GM23338 (cell line): ENCODE results near the gene ABHD6. TPM values are rescaled to one million over a fixed set of nuclear protein-coding genes. Genes with fewer than 3 reads are reported as not detected.

Experiments
- ATAC-seq: fragments of 200-7000 bp; cut with Tn5 transposase; 3 replicates; pipeline ENCODE4 v1.9.1; 2020
- DNase-seq: peaks from one replicate; pipeline ENCODE4 v3.0.0-alpha.2; 2015; ENCODE audit warnings: low spot score
- H2AFZ ChIP-seq: fragments of 200-600 bp; sonication (generic); 2 replicates; pipeline ENCODE4 v1.8.0; 2016; ENCODE audit warnings: antibody characterized with exemption, mild to moderate bottlenecking, moderate library complexity
- H3F3A ChIP-seq: fragments of 200-600 bp; sonication (generic); replicated peaks from 2 replicates; pipeline ENCODE4 v1.8.0; 2017; ENCODE audit warnings: antibody characterized with exemption, mixed run types, low read depth
- H3K27ac ChIP-seq: fragments of 200-600 bp; sonication (generic); 2 replicates; pipeline ENCODE4 v1.6.1; 2016; ENCODE audit warnings: low read depth
- H3K27me3 ChIP-seq: fragments of 200-600 bp; sonication (generic); 2 replicates; pipeline ENCODE4 v1.8.0; 2016; ENCODE audit warnings: mild to moderate bottlenecking, mixed run types, moderate library complexity; ENCODE audit not compliant: insufficient read depth
- H3K36me3 ChIP-seq: fragments of 200-600 bp; sonication (generic); 2 replicates; pipeline ENCODE4 v1.8.0; 2016; ENCODE audit warnings: mild to moderate bottlenecking; ENCODE audit not compliant: insufficient read depth
- H3K4me1 ChIP-seq: fragments of 200-600 bp; sonication (generic); 2 replicates; pipeline ENCODE4 v1.8.0; 2016; ENCODE audit warnings: mild to moderate bottlenecking, moderate library complexity; ENCODE audit not compliant: insufficient read depth
- H3K4me2 ChIP-seq: fragments of 200-600 bp; sonication (generic); 2 replicates; pipeline ENCODE4 v1.7.1; 2017; ENCODE audit warnings: mixed run types
- H3K4me3 ChIP-seq: fragments of 200-600 bp; sonication (generic); 2 replicates; pipeline ENCODE4 v1.6.1; 2016; ENCODE audit warnings: mixed run types
- H3K79me2 ChIP-seq: fragments of 200-600 bp; sonication (generic); replicated peaks from 2 replicates; pipeline ENCODE4 v1.8.0; 2017; ENCODE audit warnings: mild to moderate bottlenecking; ENCODE audit not compliant: insufficient read depth
- H3K9me2 ChIP-seq: fragments of 200-600 bp; sonication (generic); 2 replicates; pipeline ENCODE4 v1.8.0; 2017; ENCODE audit not compliant: insufficient read depth
- H4K20me1 ChIP-seq: fragments of 200-600 bp; sonication (generic); replicated peaks from 2 replicates; pipeline ENCODE4 v1.8.0; 2017; ENCODE audit warnings: mild to moderate bottlenecking; ENCODE audit not compliant: insufficient read depth
- H3K27ac Mint-ChIP-seq: 2 replicates; pipeline ENCODE4 v1.8.0; 2020; ENCODE audit warnings: inconsistent platforms, mild to moderate bottlenecking, moderate library complexity, mixed read lengths
- H3K27me3 Mint-ChIP-seq: 3 replicates; pipeline ENCODE4 v1.8.0; 2022; ENCODE audit warnings: low read depth, mild to moderate bottlenecking, moderate library complexity, mixed read lengths, inconsistent platforms; ENCODE audit not compliant: insufficient read depth, poor library complexity
- H3K36me3 Mint-ChIP-seq: 3 replicates; pipeline ENCODE4 v1.8.0; 2021; ENCODE audit warnings: low read depth, mild to moderate bottlenecking, inconsistent platforms, moderate library complexity, mixed read lengths
- H3K4me1 Mint-ChIP-seq: 3 replicates; pipeline ENCODE4 v1.8.0; 2020; ENCODE audit warnings: mild to moderate bottlenecking, inconsistent platforms, mixed read lengths
- H3K4me3 Mint-ChIP-seq: 3 replicates; pipeline ENCODE4 v1.8.0; 2021; ENCODE audit warnings: moderate library complexity, mild to moderate bottlenecking, inconsistent platforms, mixed read lengths
- H3K9me3 Mint-ChIP-seq: 3 replicates; pipeline ENCODE4 v1.8.0; 2020; ENCODE audit warnings: moderate library complexity, mild to moderate bottlenecking, inconsistent platforms, mixed read lengths
- CTCF ChIP-seq, 2 experiments: fragments of 200-600 bp in 1 of 2; sonication (generic) in 1 of 2; conservative IDR thresholded peaks; 2 replicates each; pipeline versions ENCODE4 v1.5.1 to v1.6.1; 2016 to 2017; ENCODE audit warnings: antibody characterized with exemption in 2 of 2, low read depth in 2 of 2, mild to moderate bottlenecking in 2 of 2, moderate library complexity in 1 of 2
- ETS1 ChIP-seq: IDR thresholded peaks from 2 replicates; pipeline ENCODE4 v1.6.1; 2016; ENCODE audit warnings: antibody characterized with exemption
- EZH2 ChIP-seq: fragments of 200-600 bp; sonication (generic); IDR thresholded peaks from one replicate; pipeline ENCODE4 v1.8.0; 2017; ENCODE audit warnings: antibody characterized with exemption, mild to moderate bottlenecking, low read depth; ENCODE audit not compliant: unreplicated experiment
- POLR2AphosphoS5 ChIP-seq: IDR thresholded peaks from 2 replicates; pipeline ENCODE4 v1.6.1; 2016; ENCODE audit warnings: antibody characterized with exemption, low read depth
- STAT1 ChIP-seq: IDR thresholded peaks from one replicate; pipeline ENCODE4 v1.6.1; 2016; ENCODE audit warnings: antibody characterized with exemption; ENCODE audit not compliant: unreplicated experiment
- ZNF114 ChIP-seq: fragments of 250-450 bp; sonication (Bioruptor Pico); IDR thresholded peaks from 2 replicates; pipeline ENCODE4 v1.5.0; 2020; ENCODE audit warnings: mild to moderate bottlenecking, moderate library complexity
- ZNF331 ChIP-seq: fragments of 250-450 bp; sonication (Bioruptor Pico); IDR thresholded peaks from 2 replicates; pipeline ENCODE4 v1.5.0; 2020; ENCODE audit warnings: low read depth, mild to moderate bottlenecking, moderate library complexity
- ZNF462 ChIP-seq: fragments of 250-450 bp; sonication (Bioruptor Pico); IDR thresholded peaks from 2 replicates; pipeline ENCODE4 v1.5.0; 2020; ENCODE audit warnings: mild to moderate bottlenecking, moderate library complexity
- long read RNA-seq: library from polyadenylated mRNA; unstranded; transcript quantifications from one replicate; pipeline ENCODE4 v2.0.0, GENCODE V29; 2020; ENCODE audit not compliant: unreplicated experiment
- polyA plus RNA-seq: library from polyadenylated mRNA; unstranded; fragments of >200 nt; fragmentation: Nextera tagmentation; extraction: Ambion mirVana; gene quantifications from 2 replicates; pipeline ENCODE4 v1.2.1, GENCODE V29; 2016
- total RNA-seq: library from RNA; depleted of rRNA; stranded (reverse); fragments of >200 nt; shearing (Covaris generic); gene quantifications from 2 replicates; pipeline ENCODE4 v1.2.3, GENCODE V29; 2014; rRNA removed

Gene ABHD6
- total RNA-seq (5.5 and 6.5 TPM in 2 replicates), polyA plus RNA-seq (3.7 TPM in 2 replicates)
- long read RNA-seq, partial matches to known transcripts, result 2 of 4 reads
- long read RNA-seq, other reads (novel, unspliced or antisense), result 2 of 4 reads

GRCh38 chr3:58237238-58237940 is at the start of gene ABHD6:
Gene ABHD6 (plus strand): TSS chr3:58237792. CDS start chr3:58256587, 18,795 bp downstream.
- H3K4me1 Mint-ChIP-seq, result peaks cover 7% of the 10 kb centered on the region
- Histone ChIP-seq H2AFZ (peak within 1 kb of the TSS; percentile 100), H4K20me1 (no peaks in the 10 kb centered on the region), H3K4me3 (peak within 1 kb of the TSS; percentile 95), H3K36me3 (no peaks in the 10 kb centered on the region), H3K4me2 (peak within 1 kb of the TSS; percentile 100), H3F3A (peaks cover 3% of the 10 kb centered on the region; the same call in 1 of the 2 replicates), H3K4me1 (peaks cover 4% of the 10 kb centered on the region; the same call in 1 of the 2 replicates), H3K27me3 (peaks cover 52% of the 10 kb centered on the region), H3K27ac (no peak within 1 kb of the TSS), H3K79me2 (no peaks in the 10 kb centered on the region), H3K9me2 (no peaks in the 10 kb centered on the region)
- DNase-seq (peak; percentile 83), ATAC-seq (peak; percentile 83)
- H3K36me3 Mint-ChIP-seq, result no peaks in the 10 kb centered on the region
- H3K27ac Mint-ChIP-seq, result no peak within 1 kb of the TSS
- TF ChIP-seq ZNF114 (CRISPR knock-in tag), result no peak
- no peak for TF ChIP-seq ZNF331 (CRISPR knock-in tag)
- peak in 1 of 2 experiments; percentile 44; a peak in 2 of 4 replicates for TF ChIP-seq CTCF (conservative IDR thresholded peaks at IDR 0.05; ENCODE audit: low read depth in 2 of 2)
- TF ChIP-seq POLR2AphosphoS5, result peak; percentile 56
- H3K27me3 Mint-ChIP-seq, result peaks cover 36% of the 10 kb centered on the region
- H3K4me3 Mint-ChIP-seq, result peak within 1 kb of the TSS; percentile 91
- H3K9me3 Mint-ChIP-seq, result no peaks in the 10 kb centered on the region

GRCh38 chr3:58188173-58188564 is 49.4 kb upstream of the ABHD6 start:
- H3K9me2 ChIP-seq, result no peaks in the 10 kb centered on the region
- no peaks in the 10 kb centered on the region for H3K27me3 ChIP-seq
- H3K27ac ChIP-seq, result no peak overlapping the region
- Mint-ChIP-seq H3K4me1 (peaks cover 17% of the 10 kb centered on the region), H3K27ac (no peak overlapping the region), H3K36me3 (no peaks in the 10 kb centered on the region), H3K27me3 (peaks cover 1% of the 10 kb centered on the region), H3K4me3 (no peak overlapping the region), H3K9me3 (no peaks in the 10 kb centered on the region)
- H3K4me2 ChIP-seq, result no peak overlapping the region
- H3K4me1 ChIP-seq, result peaks cover 11% of the 10 kb centered on the region; the same call in 1 of the 2 replicates
- no peaks in the 10 kb centered on the region for H4K20me1 ChIP-seq
- no peaks in the 10 kb centered on the region for H3K79me2 ChIP-seq
- H2AFZ ChIP-seq, result no peak overlapping the region
- ATAC-seq (no peak), DNase-seq (no peak)
- no peaks in the 10 kb centered on the region for H3F3A ChIP-seq
- no peaks in the 10 kb centered on the region for H3K36me3 ChIP-seq
- no peak overlapping the region for H3K4me3 ChIP-seq
- TF ChIP-seq EZH2 (no peak), ZNF331 (CRISPR knock-in tag) (no peak), ZNF114 (CRISPR knock-in tag) (no peak), ETS1 (no peak), STAT1 (no peak), ZNF462 (CRISPR knock-in tag) (no peak)
